HG03280 (cell line): ENCODE data around the gene DISP3.
A peak's percentile ranks its signal among the peaks of the same experiment; 100 is the strongest.

Source experiments
- ATAC-seq: cut with Tn5 transposase; IDR thresholded peaks from one replicate; pipeline ENCODE4 v1.9.1; 2021; ENCODE audit warnings: mild to moderate bottlenecking, moderate library complexity; ENCODE audit not compliant: unreplicated experiment

The DISP3 gene, protein sequence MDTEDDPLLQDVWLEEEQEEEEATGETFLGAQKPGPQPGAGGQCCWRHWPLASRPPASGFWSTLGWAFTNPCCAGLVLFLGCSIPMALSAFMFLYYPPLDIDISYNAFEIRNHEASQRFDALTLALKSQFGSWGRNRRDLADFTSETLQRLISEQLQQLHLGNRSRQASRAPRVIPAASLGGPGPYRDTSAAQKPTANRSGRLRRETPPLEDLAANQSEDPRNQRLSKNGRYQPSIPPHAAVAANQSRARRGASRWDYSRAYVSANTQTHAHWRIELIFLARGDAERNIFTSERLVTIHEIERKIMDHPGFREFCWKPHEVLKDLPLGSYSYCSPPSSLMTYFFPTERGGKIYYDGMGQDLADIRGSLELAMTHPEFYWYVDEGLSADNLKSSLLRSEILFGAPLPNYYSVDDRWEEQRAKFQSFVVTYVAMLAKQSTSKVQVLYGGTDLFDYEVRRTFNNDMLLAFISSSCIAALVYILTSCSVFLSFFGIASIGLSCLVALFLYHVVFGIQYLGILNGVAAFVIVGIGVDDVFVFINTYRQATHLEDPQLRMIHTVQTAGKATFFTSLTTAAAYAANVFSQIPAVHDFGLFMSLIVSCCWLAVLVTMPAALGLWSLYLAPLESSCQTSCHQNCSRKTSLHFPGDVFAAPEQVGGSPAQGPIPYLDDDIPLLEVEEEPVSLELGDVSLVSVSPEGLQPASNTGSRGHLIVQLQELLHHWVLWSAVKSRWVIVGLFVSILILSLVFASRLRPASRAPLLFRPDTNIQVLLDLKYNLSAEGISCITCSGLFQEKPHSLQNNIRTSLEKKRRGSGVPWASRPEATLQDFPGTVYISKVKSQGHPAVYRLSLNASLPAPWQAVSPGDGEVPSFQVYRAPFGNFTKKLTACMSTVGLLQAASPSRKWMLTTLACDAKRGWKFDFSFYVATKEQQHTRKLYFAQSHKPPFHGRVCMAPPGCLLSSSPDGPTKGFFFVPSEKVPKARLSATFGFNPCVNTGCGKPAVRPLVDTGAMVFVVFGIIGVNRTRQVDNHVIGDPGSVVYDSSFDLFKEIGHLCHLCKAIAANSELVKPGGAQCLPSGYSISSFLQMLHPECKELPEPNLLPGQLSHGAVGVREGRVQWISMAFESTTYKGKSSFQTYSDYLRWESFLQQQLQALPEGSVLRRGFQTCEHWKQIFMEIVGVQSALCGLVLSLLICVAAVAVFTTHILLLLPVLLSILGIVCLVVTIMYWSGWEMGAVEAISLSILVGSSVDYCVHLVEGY (N-terminal part only)

GRCh38 chr1:11478571-11479374, at the start of gene DISP3:
Gene DISP3 (plus strand): TSS chr1:11479155. CDS start chr1:11500993, 21,838 bp downstream.
- ATAC-seq = peak; percentile 79

DNA sequence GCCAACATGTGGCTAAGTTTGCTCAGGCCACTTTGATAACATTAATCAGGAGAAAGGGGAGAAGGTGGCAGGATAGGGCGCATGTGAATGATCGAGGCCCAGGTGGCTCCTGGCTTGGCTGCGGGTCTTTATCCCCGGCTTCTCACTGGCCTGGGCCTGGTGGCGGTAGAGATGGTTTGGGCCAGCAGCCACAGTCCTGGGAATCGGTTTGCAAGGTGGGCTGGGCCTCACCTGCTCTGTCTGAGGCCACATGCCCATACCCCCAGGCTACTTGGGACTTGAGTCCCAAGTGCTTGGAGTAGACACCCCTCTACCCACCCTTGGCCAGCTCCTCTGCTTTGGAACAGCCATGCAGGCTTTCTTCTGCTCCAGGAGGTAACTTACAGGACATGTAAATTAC, 49.7 kb upstream of the DISP3 start:
- no peak for ATAC-seq

GRCh38 chr1:11429935-11430334, 49.0 kb upstream of the DISP3 start:
- no peak for ATAC-seq

DNA sequence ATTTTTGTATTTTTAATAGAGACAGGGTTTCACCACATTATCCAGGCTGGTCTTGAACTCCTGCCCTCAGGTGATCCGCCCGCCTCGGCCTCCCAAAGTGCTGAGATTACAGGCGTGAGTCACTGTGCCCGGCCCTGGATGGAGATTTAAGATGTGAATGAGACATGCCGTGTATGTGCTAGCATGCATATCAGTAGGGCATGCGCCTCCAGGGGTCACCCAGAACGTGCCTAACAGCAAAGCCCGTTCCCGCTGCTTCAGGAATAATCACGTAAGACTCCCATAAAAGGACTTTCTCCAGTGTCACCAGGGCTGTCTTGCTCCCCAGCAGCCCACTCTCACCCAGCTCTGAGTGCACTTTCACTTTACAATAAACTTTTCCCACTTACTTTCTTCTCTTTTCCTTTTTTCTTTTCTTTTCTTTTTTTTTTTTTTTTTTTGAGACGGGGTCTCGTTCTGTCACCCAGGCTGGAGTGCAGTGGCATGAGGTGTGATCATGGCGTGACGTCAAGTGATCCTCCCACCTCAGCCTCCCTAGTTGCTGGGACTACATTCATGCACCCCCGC, 46.9 kb upstream of the DISP3 start:
- no peak for ATAC-seq

- no peak for ATAC-seq
Measured at GRCh38 chr1:11432526-11432925, 46.4 kb upstream of the DISP3 start.

- ATAC-seq = no peak
Measured at GRCh38 chr1:11434501-11434900, 44.5 kb upstream of the DISP3 start.

DNA sequence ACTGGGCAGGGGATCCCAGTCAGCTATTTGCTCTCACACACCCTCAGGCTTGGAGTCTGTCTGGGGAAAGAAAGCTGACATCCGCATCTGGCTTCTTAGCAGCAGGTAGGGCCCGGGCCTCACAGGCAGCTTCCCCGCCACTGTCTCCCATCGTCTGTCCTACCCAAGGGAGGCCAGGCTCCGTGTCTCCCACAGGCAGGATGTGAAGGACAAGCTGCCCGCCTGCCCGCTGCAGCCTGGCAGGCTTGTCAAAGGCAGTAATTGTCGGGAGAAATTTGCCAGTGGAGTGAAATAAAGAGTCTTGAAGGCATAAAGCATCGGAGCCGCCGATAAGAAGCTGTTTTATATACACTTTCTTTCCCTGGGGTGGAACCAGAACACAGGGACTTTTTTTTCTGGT, 44.0 kb upstream of the DISP3 start:
- ATAC-seq = no peak

DNA sequence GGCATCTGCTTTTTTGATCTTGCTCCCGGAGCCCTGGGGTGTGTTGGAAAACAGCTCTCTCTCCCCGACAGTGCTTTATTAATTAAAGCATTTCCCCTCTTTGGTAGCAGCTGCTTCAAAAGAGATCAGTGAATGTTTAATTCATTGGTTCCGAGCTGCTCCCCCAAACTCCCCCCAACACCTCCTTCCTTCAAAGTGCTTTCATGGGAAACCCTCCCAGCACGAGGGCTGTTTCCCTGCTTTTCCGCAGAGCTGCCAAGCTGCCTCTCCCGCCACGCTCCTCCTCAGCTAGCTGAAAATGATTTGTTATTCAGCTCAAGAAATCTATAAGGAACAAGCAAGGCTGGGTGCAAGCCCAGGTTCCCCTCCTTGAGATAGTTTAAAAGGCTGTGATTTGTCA, 40.0 kb upstream of the DISP3 start:
- no peak for ATAC-seq

DNA sequence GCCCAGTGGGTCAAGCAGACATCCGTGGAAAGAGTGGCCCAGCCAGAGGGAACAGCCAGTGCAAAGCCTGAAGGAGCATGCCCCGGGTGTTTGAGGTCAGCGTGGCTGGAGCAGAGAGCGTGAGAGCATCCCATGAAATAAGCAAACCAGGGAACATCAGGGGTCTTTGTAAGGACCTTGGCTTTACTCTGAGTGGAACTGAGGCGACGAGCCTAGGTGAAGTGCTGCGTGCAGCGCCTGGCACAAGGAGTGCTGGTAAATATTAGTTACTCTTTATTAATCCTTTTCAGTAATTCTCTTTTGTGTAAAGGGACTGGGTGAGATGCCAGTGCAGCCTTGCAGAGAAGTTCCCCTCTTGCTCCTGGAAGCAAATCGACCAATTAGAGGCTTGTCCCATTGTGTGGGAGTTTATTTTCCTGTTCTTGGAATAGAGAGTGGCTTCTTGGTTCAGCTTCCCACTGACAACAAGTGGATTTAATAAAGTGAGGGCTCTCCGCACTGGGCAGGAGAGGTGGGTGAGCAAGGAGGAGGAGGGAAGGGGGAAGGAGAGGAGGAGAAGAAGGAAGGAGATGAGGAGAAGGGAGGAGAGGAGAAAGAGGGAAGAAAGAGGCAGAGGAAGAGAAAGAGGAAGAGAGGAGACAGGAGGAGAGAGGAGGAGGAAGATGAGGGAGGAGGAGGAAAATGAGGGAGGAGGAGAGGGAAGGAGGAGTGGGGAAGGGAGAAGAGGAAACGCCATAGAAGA, 37.6 kb upstream of the DISP3 start:
- ATAC-seq = no peak

GRCh38 chr1:11443043-11443442, 35.9 kb upstream of the DISP3 start:
- ATAC-seq = no peak

DNA sequence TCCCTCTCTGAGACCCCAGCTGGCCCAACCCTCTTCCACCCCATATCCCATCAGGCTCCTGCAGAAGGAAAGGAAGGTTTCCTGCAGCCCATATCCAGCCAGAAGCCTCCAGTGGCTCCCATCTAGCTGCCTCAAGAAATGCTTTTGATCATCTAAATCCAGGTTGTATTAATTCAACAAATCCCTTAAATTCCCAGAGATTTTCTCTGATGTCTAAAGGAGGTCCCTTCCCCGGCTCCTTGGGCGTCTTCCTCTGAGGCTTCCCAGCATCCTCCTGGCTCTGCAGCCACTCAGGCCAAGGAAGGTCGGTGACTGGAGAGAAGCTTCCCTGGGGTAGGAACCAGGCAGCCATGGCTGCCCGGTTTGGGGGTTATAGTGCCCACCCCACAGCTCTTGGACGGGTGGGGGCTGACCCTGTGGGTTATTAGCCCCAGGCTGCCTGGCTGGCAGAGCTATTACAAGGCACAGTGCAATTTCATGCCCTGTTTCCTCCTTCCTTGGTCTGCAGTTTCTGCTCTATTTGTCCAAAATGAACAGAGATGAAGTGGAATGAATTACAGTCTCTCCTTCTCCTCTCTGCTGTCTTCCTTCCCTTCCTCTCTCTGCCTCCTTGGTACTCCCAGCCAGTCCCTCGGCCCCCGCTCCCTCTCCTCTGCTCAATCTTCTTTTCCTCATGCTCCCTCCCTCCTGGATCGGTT, 34.8 kb upstream of the DISP3 start:
- ATAC-seq = no peak

GRCh38 chr1:11444907-11445306, 34.0 kb upstream of the DISP3 start:
- ATAC-seq = no peak

DNA sequence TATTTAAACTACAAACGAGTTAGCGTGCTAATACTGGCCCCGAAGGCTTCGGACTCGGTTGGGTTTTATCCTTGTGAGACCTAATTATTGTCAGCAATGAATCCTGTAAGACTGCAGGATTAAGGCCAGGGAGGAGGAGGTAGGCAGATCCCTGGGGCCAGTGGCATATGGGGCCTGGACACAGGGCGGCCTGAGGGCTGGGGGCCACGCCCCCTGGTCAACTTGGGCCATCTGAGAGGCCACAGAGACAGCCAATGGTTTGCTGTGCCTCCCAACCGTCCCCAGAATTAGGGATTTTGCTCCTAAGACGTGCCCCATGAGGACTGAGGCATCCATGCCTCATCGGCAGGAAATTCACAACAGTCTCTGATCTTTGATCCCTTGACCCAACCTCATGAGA, 31.1 kb upstream of the DISP3 start:
- no peak for ATAC-seq

DNA sequence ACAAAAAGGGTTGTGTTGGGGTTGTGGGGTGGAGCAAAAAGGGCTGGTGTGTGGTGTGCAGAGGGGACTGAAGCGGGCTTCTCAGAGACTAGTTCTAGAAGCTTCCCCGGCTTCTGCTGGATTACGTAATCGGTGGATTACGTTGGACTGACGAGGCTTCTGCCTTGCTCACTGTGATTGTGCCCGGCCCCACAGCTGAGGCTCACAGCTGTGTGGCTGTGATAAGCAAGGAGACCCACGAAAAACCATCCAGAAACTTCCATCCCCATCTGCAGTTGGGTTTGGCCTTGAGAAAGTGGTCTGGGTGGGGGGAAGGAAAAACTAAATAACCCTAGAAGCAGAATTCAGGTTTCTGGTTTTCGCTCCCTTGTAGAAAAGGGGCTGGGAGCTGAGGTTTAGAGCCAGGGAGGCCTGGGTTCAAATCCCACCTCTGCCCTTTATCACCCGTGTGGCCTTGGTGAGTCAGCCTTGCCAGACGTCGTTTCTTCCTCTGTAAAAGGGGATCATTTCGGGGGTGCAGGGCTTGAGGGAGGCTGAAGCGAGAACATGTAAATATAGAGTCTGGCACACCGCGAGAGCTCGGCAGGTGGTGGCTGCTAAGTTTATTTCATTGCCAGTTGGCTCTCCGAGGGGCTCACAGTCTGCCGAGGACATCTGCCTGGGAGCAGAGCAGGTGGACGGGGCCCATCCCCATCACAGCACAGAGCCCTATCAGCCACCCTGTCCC, 30.4 kb upstream of the DISP3 start:
- no peak for ATAC-seq

DNA sequence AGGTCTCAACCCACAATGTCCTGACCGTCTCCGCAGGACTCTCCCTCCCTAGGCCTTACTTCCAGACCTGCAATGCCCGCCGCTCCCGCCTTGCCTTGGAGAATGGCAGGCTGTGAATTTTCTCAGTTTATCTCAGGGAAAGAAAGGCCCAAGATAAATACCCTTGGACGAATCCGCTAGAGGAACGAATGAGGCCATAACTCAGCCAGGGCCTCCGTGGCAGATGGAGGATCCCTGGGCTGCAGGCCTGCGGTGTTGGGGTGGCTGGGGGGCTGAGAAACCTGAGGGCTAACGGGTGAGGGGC, 29.9 kb upstream of the DISP3 start:
- ATAC-seq = no peak

DNA sequence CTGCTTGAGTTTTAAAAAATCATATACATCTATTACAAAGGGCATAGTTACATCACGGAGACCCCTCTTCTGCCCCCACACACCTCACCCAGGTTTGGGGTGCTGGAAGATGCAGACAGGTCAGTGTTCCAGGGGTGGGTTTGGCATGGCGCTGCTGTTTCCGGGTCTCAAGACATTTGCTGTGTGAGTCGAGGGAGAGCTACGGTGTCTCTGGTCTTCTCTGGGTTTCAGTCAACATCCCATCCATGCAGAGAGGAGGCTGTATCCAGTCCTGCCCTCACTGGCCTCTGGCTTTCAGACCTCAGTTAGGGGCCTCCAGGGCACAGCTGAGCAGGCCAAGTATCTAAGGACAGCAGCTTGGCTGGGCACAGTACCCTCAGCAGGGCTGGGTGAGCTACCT, 28.6 kb upstream of the DISP3 start:
- no peak for ATAC-seq

GRCh38 chr1:11453742-11454491, 25.0 kb upstream of the DISP3 start:
- no peak for ATAC-seq
